ENCODE results near the gene PPP1R11. TPM values are rescaled to one million over a fixed set of nuclear protein-coding genes. Genes with fewer than 3 reads are reported as not detected.
A peak's percentile ranks its signal among the peaks of the same experiment; 100 is the strongest.
"Not testable (repeated sequence)": the region's sequence is repeated elsewhere in the genome, so short reads cannot be mapped to it uniquely, and the experiment has no call there.

Gene PPP1R11
- total and polyA plus RNA-seq, 2 experiments from 2014 or later = 30.0 to 63.7 TPM

DNA sequence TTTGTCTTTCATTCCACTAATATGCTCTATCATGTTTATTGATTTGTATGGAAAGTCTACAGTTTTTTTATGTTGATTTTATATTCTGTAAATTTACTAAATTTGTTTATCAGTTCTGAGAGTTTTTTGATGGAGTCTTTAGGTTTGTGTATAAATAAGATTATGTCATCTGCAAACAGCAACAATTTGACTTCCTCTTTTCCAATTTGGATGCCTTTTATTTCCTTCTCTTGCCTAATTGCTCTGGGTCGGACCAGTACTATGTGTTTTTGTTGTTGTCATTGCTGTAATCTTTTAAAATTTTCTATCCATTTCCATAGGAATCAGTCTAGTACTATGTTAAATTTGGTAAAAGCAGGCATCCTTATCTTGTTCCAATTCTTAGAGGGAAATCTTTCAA, 37.4 kb upstream of the PPP1R11 start:
- Histone ChIP-seq H3K27me3 (no peaks in the 10 kb centered on the region), H3K27ac (no peak overlapping the region), H3K4me1 (ENCODE audit: low read depth) (no peaks in the 10 kb centered on the region), H3K4me3 (no peak overlapping the region), H3K9me3 (ENCODE audit: low read depth) (no peaks in the 10 kb centered on the region), H3K36me3 (no peaks in the 10 kb centered on the region)
- TF ChIP-seq, protein P1, sequence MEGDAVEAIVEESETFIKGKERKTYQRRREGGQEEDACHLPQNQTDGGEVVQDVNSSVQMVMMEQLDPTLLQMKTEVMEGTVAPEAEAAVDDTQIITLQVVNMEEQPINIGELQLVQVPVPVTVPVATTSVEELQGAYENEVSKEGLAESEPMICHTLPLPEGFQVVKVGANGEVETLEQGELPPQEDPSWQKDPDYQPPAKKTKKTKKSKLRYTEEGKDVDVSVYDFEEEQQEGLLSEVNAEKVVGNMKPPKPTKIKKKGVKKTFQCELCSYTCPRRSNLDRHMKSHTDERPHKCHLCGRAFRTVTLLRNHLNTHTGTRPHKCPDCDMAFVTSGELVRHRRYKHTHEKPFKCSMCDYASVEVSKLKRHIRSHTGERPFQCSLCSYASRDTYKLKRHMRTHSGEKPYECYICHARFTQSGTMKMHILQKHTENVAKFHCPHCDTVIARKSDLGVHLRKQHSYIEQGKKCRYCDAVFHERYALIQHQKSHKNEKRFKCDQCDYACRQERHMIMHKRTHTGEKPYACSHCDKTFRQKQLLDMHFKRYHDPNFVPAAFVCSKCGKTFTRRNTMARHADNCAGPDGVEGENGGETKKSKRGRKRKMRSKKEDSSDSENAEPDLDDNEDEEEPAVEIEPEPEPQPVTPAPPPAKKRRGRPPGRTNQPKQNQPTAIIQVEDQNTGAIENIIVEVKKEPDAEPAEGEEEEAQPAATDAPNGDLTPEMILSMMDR (IDR thresholded peaks at IDR 0.05; ENCODE audit: low read depth, low read length) = no peak
- DNase-seq (ENCODE audit: low read depth in 1 of 2, low spot score in 1 of 2) = no peak

DNA sequence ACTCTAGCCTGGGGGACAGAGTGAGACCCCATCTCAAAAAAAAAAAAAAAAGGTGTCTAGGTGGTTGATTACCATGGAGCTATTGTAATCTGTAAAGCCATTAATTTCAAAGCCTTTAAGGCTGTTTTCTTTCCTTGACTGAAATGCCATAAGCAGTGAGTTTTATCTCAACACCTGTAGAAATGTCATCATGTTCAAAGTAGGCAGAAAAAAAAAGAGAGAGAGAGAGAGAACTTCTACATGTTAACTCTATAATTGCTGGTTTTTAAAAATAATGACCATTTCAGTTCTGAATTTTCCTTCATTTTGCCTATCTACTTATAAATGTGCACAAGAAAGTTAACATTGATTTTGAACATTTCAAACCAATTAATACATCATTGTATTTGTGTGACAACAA, 35.6 kb upstream of the PPP1R11 start:
- TF ChIP-seq, protein P1 (IDR thresholded peaks at IDR 0.05; ENCODE audit: low read depth, low read length) = no peak
- Histone ChIP-seq H3K27me3 (no peaks in the 10 kb centered on the region), H3K4me3 (no peak overlapping the region), H3K36me3 (no peaks in the 10 kb centered on the region), H3K9me3 (ENCODE audit: low read depth) (no peaks in the 10 kb centered on the region), H3K27ac (no peak overlapping the region), H3K4me1 (ENCODE audit: low read depth) (no peaks in the 10 kb centered on the region)
- no peak for DNase-seq (ENCODE audit: low read depth in 1 of 2, low spot score in 1 of 2)

DNA sequence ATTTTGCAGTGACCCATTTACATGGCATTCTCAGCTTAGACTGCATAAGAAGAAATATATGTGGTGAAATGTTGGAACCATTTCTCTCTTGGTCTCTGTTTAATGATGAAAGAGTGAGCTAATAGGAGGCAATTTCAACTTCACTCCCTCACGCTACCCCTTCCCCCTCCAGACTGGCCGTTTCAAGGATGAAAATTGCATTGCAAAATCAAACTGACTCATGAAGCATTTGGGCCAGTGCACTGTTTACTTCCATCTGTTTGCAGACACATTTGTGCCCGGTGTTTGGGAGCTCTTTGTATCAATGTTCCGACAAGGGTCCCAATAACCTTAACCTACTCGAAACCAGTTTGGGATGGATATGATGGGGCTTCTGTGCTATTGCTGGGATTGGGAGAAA, 33.6 kb upstream of the PPP1R11 start:
- not testable (repeated sequence) for H3K9me3 ChIP-seq (ENCODE audit: low read depth); H3K4me3 ChIP-seq; H3K27ac ChIP-seq; H3K36me3 ChIP-seq; H3K27me3 ChIP-seq; H3K4me1 ChIP-seq (ENCODE audit: low read depth)
- peak in 1 of 2 donors; percentile 89 for DNase-seq (ENCODE audit: low read depth in 1 of 2, low spot score in 1 of 2)

DNA sequence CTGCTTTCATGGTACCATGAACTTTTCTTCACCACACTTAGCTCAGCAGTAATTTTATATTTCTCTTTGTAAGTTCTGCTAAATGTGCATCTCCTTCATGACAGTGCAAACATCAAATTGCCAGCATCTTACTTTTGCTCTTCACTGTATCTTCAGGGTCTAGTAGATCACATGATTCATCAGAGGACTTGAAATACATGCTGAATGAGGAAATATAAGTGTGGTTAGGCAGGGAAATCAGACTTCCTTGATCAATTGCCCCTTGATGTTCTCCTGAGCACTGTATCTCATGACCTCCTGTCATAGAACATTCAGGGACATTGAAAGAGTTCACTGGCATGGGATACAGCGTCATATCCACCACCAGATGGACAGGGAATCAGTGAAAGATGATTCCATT, 31.2 kb upstream of the PPP1R11 start:
- Histone ChIP-seq H3K9me3 (ENCODE audit: low read depth) (no peaks in the 10 kb centered on the region), H3K4me3 (no peak overlapping the region), H3K27ac (no peak overlapping the region), H3K27me3 (no peaks in the 10 kb centered on the region), H3K36me3 (no peaks in the 10 kb centered on the region), H3K4me1 (ENCODE audit: low read depth) (no peaks in the 10 kb centered on the region)
- TF ChIP-seq, protein P1 (IDR thresholded peaks at IDR 0.05; ENCODE audit: low read depth, low read length) = no peak
- no peak for DNase-seq (ENCODE audit: low read depth in 1 of 2, low spot score in 1 of 2)

DNA sequence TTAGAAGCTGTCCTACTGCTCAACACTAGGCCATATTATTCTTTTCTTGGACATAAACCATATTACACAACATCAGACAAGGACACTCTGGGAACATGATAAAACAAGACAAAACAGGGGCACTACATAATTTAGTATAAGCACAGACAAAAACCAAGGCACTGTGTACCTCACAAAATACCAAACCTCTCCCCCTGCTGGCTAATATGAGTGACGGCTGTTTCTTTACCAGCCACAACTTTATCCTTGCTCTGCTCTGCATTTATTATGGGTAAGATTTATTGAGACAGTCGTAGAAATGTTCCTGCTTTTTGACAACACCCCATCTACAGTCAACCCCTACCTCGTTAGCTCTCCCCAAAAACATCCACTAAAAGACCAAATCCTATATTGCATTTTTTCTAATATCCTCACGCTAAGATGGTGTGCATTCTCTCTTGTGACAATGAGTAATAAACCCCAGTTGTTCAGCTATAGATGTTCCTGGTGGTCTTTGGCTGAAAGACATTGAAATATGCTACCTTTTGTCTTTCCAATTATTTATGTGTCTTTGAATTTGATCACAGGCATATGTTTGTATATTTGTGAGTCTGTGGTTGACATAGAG, 29.7 kb upstream of the PPP1R11 start:
- no peaks in the 10 kb centered on the region for H3K36me3 ChIP-seq
- H3K27me3 ChIP-seq = no peaks in the 10 kb centered on the region
- no peaks in the 10 kb centered on the region for H3K4me1 ChIP-seq (ENCODE audit: low read depth)
- peak; percentile 23 to 60 for DNase-seq (ENCODE audit: low read depth in 1 of 2, low spot score in 1 of 2)
- H3K9me3 ChIP-seq (ENCODE audit: low read depth) = no peaks in the 10 kb centered on the region
- H3K4me3 ChIP-seq = no peak overlapping the region
- TF ChIP-seq, protein P1 (IDR thresholded peaks at IDR 0.05; ENCODE audit: low read depth, low read length) = peak; percentile 55
- H3K27ac ChIP-seq = no peak overlapping the region

DNA sequence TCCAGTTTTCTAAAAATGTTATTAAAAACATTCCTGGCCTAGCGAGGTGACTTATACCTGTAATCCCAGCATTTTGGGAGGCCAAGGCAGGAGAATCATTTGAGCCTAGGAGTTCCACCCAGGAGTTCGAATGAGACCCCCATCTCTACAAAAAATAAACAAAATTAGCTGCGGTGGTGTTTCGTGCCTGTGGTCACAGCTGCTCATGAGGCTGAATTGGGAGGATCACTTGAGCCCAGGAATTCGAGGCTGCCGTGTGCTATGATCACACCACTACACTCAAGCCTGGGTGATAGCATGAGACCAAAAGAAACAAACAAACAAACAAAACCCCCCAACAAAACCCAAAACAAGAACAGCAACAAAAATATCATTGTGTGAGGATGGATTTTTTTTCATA, 25.8 kb upstream of the PPP1R11 start:
- DNase-seq (ENCODE audit: low read depth in 1 of 2, low spot score in 1 of 2) = no peak
- TF ChIP-seq, protein P1 (IDR thresholded peaks at IDR 0.05; ENCODE audit: low read depth, low read length) = no peak

More for the DNA sequence above, 25.8 kb upstream of the PPP1R11 start:
- no peaks in the 10 kb centered on the region for H3K27me3 ChIP-seq
- no peaks in the 10 kb centered on the region for H3K4me1 ChIP-seq (ENCODE audit: low read depth)
- H3K4me3 ChIP-seq = no peak overlapping the region
- no peaks in the 10 kb centered on the region for H3K9me3 ChIP-seq (ENCODE audit: low read depth)
- no peaks in the 10 kb centered on the region for H3K36me3 ChIP-seq
- no peak overlapping the region for H3K27ac ChIP-seq

All from cardiac muscle cell (in vitro differentiated cells and primary cell).